ENCODE measurements around the gene PPBP.
"Not testable (repeated sequence)": the region's sequence is repeated elsewhere in the genome, so short reads cannot be mapped to it uniquely, and the experiment has no call there.

Gene PPBP

DNA sequence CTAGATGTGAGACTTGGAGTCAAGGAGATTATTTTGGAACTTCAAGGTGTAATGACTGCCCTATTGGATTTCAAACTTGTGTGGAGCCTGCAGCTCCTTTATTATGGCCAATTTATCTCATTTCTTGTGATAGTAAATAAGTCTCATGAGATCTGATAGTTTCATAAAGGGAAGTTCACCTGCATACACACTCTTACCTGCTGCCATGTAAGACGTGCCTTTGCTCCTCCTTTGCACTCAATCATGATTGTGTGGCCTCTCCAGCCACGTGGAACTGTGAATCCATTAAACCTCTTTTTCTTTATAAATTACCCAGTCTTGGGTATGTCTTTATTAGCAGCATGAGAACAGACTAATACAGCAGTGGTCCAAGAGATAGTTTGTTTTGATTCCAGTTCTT is 25.3 kb downstream of the PPBP start:
- no peak overlapping the region for H3K27ac Mint-ChIP-seq (ENCODE audit: low read depth)
- peaks cover 27% of the 10 kb centered on the region for H3K9me3 Mint-ChIP-seq
- no peak overlapping the region for H3K4me3 Mint-ChIP-seq
- H3K36me3 Mint-ChIP-seq (ENCODE audit: insufficient read depth): peaks cover 2% of the 10 kb centered on the region
- ATAC-seq (replicated peaks; ENCODE audit: extremely low read depth, poor library complexity, severe bottlenecking): no peak
- H3K4me1 Mint-ChIP-seq: no peaks in the 10 kb centered on the region
- H3K27me3 Mint-ChIP-seq: no peaks in the 10 kb centered on the region
- DNase-seq (ENCODE audit: low spot score in 2 of 2): no peak

DNA sequence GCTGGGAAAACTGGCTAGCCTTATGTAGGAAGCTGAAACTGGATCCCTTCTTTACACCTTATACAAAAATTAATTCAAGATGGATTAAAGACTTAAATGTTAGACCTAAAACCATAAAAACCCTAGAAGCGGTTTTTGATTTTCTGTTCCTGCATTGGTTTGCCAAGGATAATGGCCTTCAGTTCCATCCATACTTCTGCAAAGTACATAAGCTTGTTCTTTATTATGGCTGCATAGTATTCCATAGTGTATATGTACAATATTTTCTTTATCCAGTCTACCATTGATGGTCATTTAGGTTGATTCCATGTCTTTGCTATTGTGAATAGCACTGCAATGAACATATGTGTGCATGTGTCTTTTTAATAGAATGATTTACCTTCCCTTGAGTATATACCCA is 28.9 kb downstream of the PPBP start:
- not testable (repeated sequence) for H3K4me1 Mint-ChIP-seq; H3K4me3 Mint-ChIP-seq; H3K36me3 Mint-ChIP-seq (ENCODE audit: insufficient read depth); ATAC-seq (replicated peaks; ENCODE audit: extremely low read depth, poor library complexity, severe bottlenecking); H3K27ac Mint-ChIP-seq (ENCODE audit: low read depth); H3K27me3 Mint-ChIP-seq; DNase-seq (ENCODE audit: low spot score in 2 of 2)
- H3K9me3 Mint-ChIP-seq: peaks cover 33% of the 10 kb centered on the region

- Mint-ChIP-seq H3K4me3 (no peak overlapping the region), H3K27ac (ENCODE audit: low read depth) (no peak overlapping the region), H3K27me3 (no peaks in the 10 kb centered on the region), H3K9me3 (peaks cover 27% of the 10 kb centered on the region), H3K4me1 (no peaks in the 10 kb centered on the region), H3K36me3 (ENCODE audit: insufficient read depth) (no peaks in the 10 kb centered on the region)
- no peak for ATAC-seq (replicated peaks; ENCODE audit: extremely low read depth, poor library complexity, severe bottlenecking)
- no peak for DNase-seq (ENCODE audit: low spot score in 2 of 2)
Observed at GRCh38 chr4:73952352-73952751, 35.6 kb downstream of the PPBP start.

- ATAC-seq (replicated peaks; ENCODE audit: extremely low read depth, poor library complexity, severe bottlenecking); H3K27ac Mint-ChIP-seq (ENCODE audit: low read depth); DNase-seq (ENCODE audit: low spot score in 2 of 2); H3K4me1 Mint-ChIP-seq; H3K4me3 Mint-ChIP-seq; H3K27me3 Mint-ChIP-seq; H3K36me3 Mint-ChIP-seq (ENCODE audit: insufficient read depth): not testable (repeated sequence)
- H3K9me3 Mint-ChIP-seq: peaks cover 19% of the 10 kb centered on the region
Observed at GRCh38 chr4:73950376-73950920, 37.5 kb downstream of the PPBP start.

DNA sequence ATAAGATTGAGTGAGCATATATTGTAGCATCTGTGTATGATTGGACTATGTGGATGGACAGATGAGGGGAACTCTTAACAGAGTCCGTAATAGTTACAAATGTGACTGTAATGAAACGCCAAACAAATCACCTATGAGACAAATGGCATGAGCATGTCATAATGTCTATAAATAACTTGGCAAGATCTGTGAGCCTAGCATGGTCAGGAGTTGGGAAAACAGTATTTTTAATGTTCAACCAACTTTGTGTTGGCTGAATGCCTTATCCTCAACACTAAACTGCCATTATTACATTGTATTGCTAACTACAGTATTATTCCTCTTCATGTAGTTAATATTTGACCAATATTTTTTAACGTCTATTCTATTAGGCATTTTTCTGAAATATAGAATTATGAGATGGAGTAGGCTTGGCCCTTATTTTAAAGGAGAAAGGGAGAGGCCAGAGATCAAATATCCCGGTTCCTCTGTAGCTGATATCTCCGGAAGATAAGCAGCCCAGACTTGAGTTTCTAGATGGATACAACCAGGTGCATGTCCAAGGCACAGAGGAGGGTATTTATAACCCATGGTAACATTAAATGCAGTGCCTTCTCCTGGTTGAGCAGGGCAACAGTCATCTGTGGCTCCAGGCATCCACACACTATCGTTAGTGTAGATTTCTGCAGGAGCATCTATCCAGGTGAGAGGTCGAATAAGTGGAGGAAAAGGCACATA is 38.8 kb downstream of the PPBP start:
- H3K36me3 Mint-ChIP-seq (ENCODE audit: insufficient read depth): no peaks in the 10 kb centered on the region
- no peak for ATAC-seq (replicated peaks; ENCODE audit: extremely low read depth, poor library complexity, severe bottlenecking)
- no peak for DNase-seq (ENCODE audit: low spot score in 2 of 2)

DNA sequence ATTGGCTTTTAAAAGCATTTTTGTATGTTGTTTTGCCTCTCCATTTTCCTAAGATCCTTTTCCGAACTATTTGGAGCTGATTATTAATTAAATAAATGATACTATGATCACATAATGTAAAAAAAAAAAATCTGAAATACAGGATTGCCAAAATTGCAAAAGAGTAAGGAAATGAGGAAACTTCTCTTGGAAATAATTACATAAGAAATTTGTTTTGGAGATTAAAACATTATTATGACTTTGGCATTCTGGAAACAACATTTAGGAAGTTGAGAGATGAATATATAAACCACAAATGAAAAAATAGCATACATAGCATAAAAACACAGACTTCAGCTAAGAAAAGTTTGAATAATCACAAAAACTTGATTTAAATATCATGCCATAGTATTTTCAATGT is 39.7 kb downstream of the PPBP start:
- Mint-ChIP-seq H3K36me3 (ENCODE audit: insufficient read depth) (no peaks in the 10 kb centered on the region), H3K9me3 (peaks cover 12% of the 10 kb centered on the region), H3K27ac (ENCODE audit: low read depth) (no peak overlapping the region), H3K27me3 (peaks cover 28% of the 10 kb centered on the region), H3K4me1 (no peaks in the 10 kb centered on the region), H3K4me3 (no peak overlapping the region)
- DNase-seq (ENCODE audit: low spot score in 2 of 2) (no peak), ATAC-seq (replicated peaks; ENCODE audit: extremely low read depth, poor library complexity, severe bottlenecking) (no peak)

More for the DNA sequence above, 38.8 kb downstream of the PPBP start:
- peaks cover 20% of the 10 kb centered on the region for H3K27me3 Mint-ChIP-seq
- peaks cover 12% of the 10 kb centered on the region for H3K9me3 Mint-ChIP-seq
- H3K27ac Mint-ChIP-seq (ENCODE audit: low read depth): no peak overlapping the region
- H3K4me3 Mint-ChIP-seq: no peak overlapping the region
- no peaks in the 10 kb centered on the region for H3K4me1 Mint-ChIP-seq

GRCh38 chr4:73947239-73947985 is 40.6 kb downstream of the PPBP start:
- DNase-seq (ENCODE audit: low spot score in 2 of 2) (no peak), ATAC-seq (replicated peaks; ENCODE audit: extremely low read depth, poor library complexity, severe bottlenecking) (no peak)
- no peak overlapping the region for H3K4me3 Mint-ChIP-seq
- H3K36me3 Mint-ChIP-seq (ENCODE audit: insufficient read depth): no peaks in the 10 kb centered on the region
- H3K4me1 Mint-ChIP-seq: no peaks in the 10 kb centered on the region
- H3K27me3 Mint-ChIP-seq: peaks cover 30% of the 10 kb centered on the region
- H3K27ac Mint-ChIP-seq (ENCODE audit: low read depth): no peak overlapping the region
- H3K9me3 Mint-ChIP-seq: peaks cover 7% of the 10 kb centered on the region

GRCh38 chr4:73945674-73946449 is 42.1 kb downstream of the PPBP start:
- ATAC-seq (replicated peaks; ENCODE audit: extremely low read depth, poor library complexity, severe bottlenecking) (no peak), DNase-seq (ENCODE audit: low spot score in 2 of 2) (no peak)
- H3K9me3 Mint-ChIP-seq: peaks cover 7% of the 10 kb centered on the region
- peaks cover 30% of the 10 kb centered on the region for H3K27me3 Mint-ChIP-seq
- no peak overlapping the region for H3K27ac Mint-ChIP-seq (ENCODE audit: low read depth)
- H3K4me1 Mint-ChIP-seq: no peaks in the 10 kb centered on the region
- H3K36me3 Mint-ChIP-seq (ENCODE audit: insufficient read depth): no peaks in the 10 kb centered on the region
- no peak overlapping the region for H3K4me3 Mint-ChIP-seq

GRCh38 chr4:73945140-73945539 is 42.9 kb downstream of the PPBP start:
- Mint-ChIP-seq H3K4me3 (no peak overlapping the region), H3K27me3 (peaks cover 30% of the 10 kb centered on the region), H3K4me1 (no peaks in the 10 kb centered on the region), H3K36me3 (ENCODE audit: insufficient read depth) (no peaks in the 10 kb centered on the region), H3K9me3 (peaks cover 11% of the 10 kb centered on the region), H3K27ac (ENCODE audit: low read depth) (no peak overlapping the region)
- DNase-seq (ENCODE audit: low spot score in 2 of 2) (no peak), ATAC-seq (replicated peaks; ENCODE audit: extremely low read depth, poor library complexity, severe bottlenecking) (no peak)

- no peaks in the 10 kb centered on the region for H3K36me3 Mint-ChIP-seq (ENCODE audit: insufficient read depth)
- H3K4me3 Mint-ChIP-seq: no peak overlapping the region
- no peak overlapping the region for H3K27ac Mint-ChIP-seq (ENCODE audit: low read depth)
- DNase-seq (ENCODE audit: low spot score in 2 of 2): no peak
- peaks cover 30% of the 10 kb centered on the region for H3K27me3 Mint-ChIP-seq
- no peak for ATAC-seq (replicated peaks; ENCODE audit: extremely low read depth, poor library complexity, severe bottlenecking)
- no peaks in the 10 kb centered on the region for H3K4me1 Mint-ChIP-seq
- H3K9me3 Mint-ChIP-seq: peaks cover 8% of the 10 kb centered on the region
Observed at GRCh38 chr4:73944061-73944875, 43.7 kb downstream of the PPBP start.

DNA sequence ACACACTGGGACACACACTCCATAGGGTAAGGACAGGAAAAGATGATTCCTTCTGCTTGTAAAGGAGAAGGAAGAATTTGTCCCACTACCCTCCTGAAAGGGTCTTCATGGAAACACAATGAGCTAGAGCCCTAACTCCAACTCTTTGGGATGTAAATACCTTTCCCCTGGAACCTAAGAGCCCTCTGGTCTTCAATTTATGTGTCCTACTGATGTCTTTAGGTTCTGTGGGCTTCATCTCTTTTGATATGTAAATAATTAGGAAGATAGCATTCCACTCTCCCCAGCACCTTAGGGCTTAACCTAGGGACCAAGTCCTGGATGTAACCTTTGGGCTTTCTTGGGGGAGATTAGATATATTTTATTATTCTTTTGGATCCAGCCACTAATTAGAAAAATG is 44.4 kb downstream of the PPBP start:
- peaks cover 36% of the 10 kb centered on the region for H3K27me3 Mint-ChIP-seq
- no peak for DNase-seq (ENCODE audit: low spot score in 2 of 2)
- H3K36me3 Mint-ChIP-seq (ENCODE audit: insufficient read depth): no peaks in the 10 kb centered on the region
- no peak overlapping the region for H3K4me3 Mint-ChIP-seq
- H3K27ac Mint-ChIP-seq (ENCODE audit: low read depth): no peak overlapping the region
- peaks cover 15% of the 10 kb centered on the region for H3K9me3 Mint-ChIP-seq
- no peak for ATAC-seq (replicated peaks; ENCODE audit: extremely low read depth, poor library complexity, severe bottlenecking)
- no peaks in the 10 kb centered on the region for H3K4me1 Mint-ChIP-seq

DNA sequence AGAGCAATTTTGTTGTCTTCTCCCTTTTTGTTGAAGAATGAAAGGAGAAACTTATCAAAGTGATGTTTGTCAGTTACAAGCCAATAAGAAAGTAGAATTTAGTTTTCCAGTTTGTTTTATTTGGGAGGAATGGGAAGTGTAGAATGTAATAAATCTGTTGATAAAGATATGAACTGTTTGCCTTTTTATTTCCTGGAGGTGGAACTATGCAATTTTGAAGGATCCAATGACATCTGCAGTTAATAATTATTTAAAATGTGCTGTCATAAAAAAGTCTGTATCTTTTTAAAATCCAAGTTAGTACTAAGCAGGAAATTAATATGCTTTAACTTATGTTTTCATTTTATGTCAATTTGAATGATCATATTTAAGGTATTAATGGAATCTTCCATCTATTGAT is 51.0 kb downstream of the PPBP start:
- Mint-ChIP-seq H3K4me1 (no peaks in the 10 kb centered on the region), H3K4me3 (no peak overlapping the region)

More for the DNA sequence above, 51.0 kb downstream of the PPBP start:
- Mint-ChIP-seq H3K36me3 (ENCODE audit: insufficient read depth) (peaks cover 2% of the 10 kb centered on the region), H3K27ac (ENCODE audit: low read depth) (no peak overlapping the region), H3K9me3 (peaks cover 15% of the 10 kb centered on the region), H3K27me3 (peaks cover 10% of the 10 kb centered on the region)
- DNase-seq (ENCODE audit: low spot score in 2 of 2): no peak
- no peak for ATAC-seq (replicated peaks; ENCODE audit: extremely low read depth, poor library complexity, severe bottlenecking)

All from central memory CD8-positive, alpha-beta T cell (primary cell).